K562 (cell line): Measurements from ENCODE around the gene PPM1D. TPM values are rescaled to one million over a fixed set of nuclear protein-coding genes. Genes with fewer than 3 reads are reported as not detected.

Experiments
- DNMT1 ChIP-seq: fragments of 450-650 bp; IDR thresholded peaks from 2 replicates; pipeline ENCODE4 v1.6.1; 2016; ENCODE audit warnings: antibody characterized with exemption, mild to moderate bottlenecking
- E2F3 ChIP-seq: fragments of 250-450 bp; sonication (Bioruptor Pico); IDR thresholded peaks from 2 replicates; pipeline ENCODE4 v1.4.0; 2020; ENCODE audit warnings: mild to moderate bottlenecking
- GABPB2 ChIP-seq: fragments of 250-450 bp; sonication (Bioruptor Pico); conservative IDR thresholded peaks from 2 replicates; pipeline ENCODE4 v1.5.1; 2021; ENCODE audit warnings: mild to moderate bottlenecking
- ID3 ChIP-seq, 2 experiments: fragments of 250-450 bp in 1 of 2; fragments of 450-650 bp in 1 of 2; sonication (Bioruptor Pico) in 1 of 2; IDR thresholded peaks; 2 replicates each; pipeline versions ENCODE4 v1.6.1 to v1.8.0; 2016 to 2021; ENCODE audit warnings: mild to moderate bottlenecking in 2 of 2, moderate library complexity in 2 of 2, missing compliant biosample characterization in 1 of 2, missing genetic modification characterization in 1 of 2
- MBD1 ChIP-seq: fragments of 250-450 bp; sonication (Bioruptor Pico); IDR thresholded peaks from 2 replicates; pipeline ENCODE4 v1.8.0; 2022; ENCODE audit warnings: inconsistent platforms
- MECOM ChIP-seq: fragments of 250-450 bp; sonication (Bioruptor Pico); IDR thresholded peaks from 2 replicates; pipeline ENCODE4 v1.8.0; 2022; ENCODE audit warnings: inconsistent platforms
- MNT ChIP-seq, 2 experiments: fragments of 450-650 bp; conservative IDR thresholded peaks; 2 replicates each; pipeline ENCODE4 v1.6.1; 2017; ENCODE audit warnings: mild to moderate bottlenecking in 2 of 2, moderate library complexity in 2 of 2
- NEUROD1 ChIP-seq: fragments of 150-350 bp; IDR thresholded peaks from 2 replicates; pipeline ENCODE4 v1.6.1; 2014; ENCODE audit warnings: borderline replicate concordance, low read length, low read depth; ENCODE audit not compliant: partially characterized antibody
- TFAP4 ChIP-seq: sonication (generic); formaldehyde crosslinking; IDR thresholded peaks from 2 replicates; pipeline ENCODE4 v1.8.0; 2022; ENCODE audit warnings: missing genetic modification reagents, mild to moderate bottlenecking, moderate library complexity, borderline replicate concordance
- ZBTB40 ChIP-seq, 2 experiments: fragments of 450-650 bp in 1 of 2; sonication (generic) in 1 of 2; formaldehyde crosslinking in 1 of 2; IDR thresholded peaks; 2 replicates each; pipeline versions ENCODE4 v1.7.1 to v1.9.0; 2016 to 2022; ENCODE audit warnings: inconsistent platforms in 1 of 2, mild to moderate bottlenecking in 1 of 2, missing genetic modification reagents in 1 of 2
- ZNF3 ChIP-seq: fragments of 250-450 bp; sonication (Bioruptor Pico); IDR thresholded peaks from 2 replicates; pipeline ENCODE4 v1.5.0; 2021; ENCODE audit warnings: mild to moderate bottlenecking, moderate library complexity
- polyA plus RNA-seq, 8 experiments: library from polyadenylated mRNA; depleted of rRNA in 4 of 8; stranded (reverse) in 5 of 8; unstranded in 3 of 8; fragments of >200 nt; fragmentation: Nextera tagmentation in 2 of 8; fragmentation: Illumina TruSeq in 1 of 8; extraction: Ambion mirVana in 2 of 8; extraction: Trizol in 1 of 8; gene quantifications; 2 replicates each; pipeline versions ENCODE4 v1.2.1 to v1.2.3, GENCODE V29; 2011 to 2014; ENCODE audit warnings: inconsistent platforms in 1 of 8, missing spikeins in 1 of 8
- total RNA-seq, 7 experiments: library from RNA; depleted of rRNA in 6 of 7; stranded (reverse); fragments of >200 nt in 6 of 7; fragmentation: Illumina TruSeq in 2 of 7; extraction: Trizol in 2 of 7; gene quantifications; 2 replicates each; pipeline versions ENCODE4 v1.2.1 to v1.2.3, GENCODE V29; 2011 to 2021; ENCODE audit warnings: low replicate concordance in 1 of 7

The PPM1D gene
- total and polyA plus RNA-seq, 9 of the 15 experiments (the other 6 are each of a cell fraction or from before 2014, with no cell fraction given), result 2.1 to 19.0 (median 7.8) TPM

GRCh38 chr17:60599620-60600489, at the start of gene PPM1D (continued):
- TF ChIP-seq TFAP4 (CRISPR knock-in tag) (peak; percentile 80), DNMT1 (no peak), MBD1 (no peak), E2F3 (CRISPR knock-in tag) (peak; percentile 97), MECOM (CRISPR knock-in tag) (no peak), NEUROD1 (peak; percentile 58), MNT (conservative IDR thresholded peaks at IDR 0.05) (peak in 1 of 2 experiments; percentile 86), ID3 (CRISPR knock-in tag; IDR thresholded peaks at IDR 0.05) (no peak), ID3 (tag; IDR thresholded peaks at IDR 0.05) (peak; percentile 65; the same call in 1 of the 2 replicates), ZNF3 (CRISPR knock-in tag) (no peak), GABPB2 (CRISPR knock-in tag) (no peak), ZBTB40 (IDR thresholded peaks at IDR 0.05) (peak; percentile 50; the same call in 1 of the 2 replicates), ZBTB40 (CRISPR knock-in tag; IDR thresholded peaks at IDR 0.05) (no peak)
